ENCODE data around the gene SAMD10. TPM values are rescaled to one million over a fixed set of nuclear protein-coding genes. Genes with fewer than 3 reads are reported as not detected.

Gene SAMD10
- polyA plus RNA-seq, 4 donors = 3.6 to 7.3 (median 5.2) TPM

- WGBS, 3 donors = 75 to 88% (median 87%) methylated on average over 28 to 33 of the region's 33 CpGs
- no peak overlapping the region for H3K4me3 ChIP-seq (ENCODE audit: low read depth in 1 of 3, low read length in 3 of 3)
- DNase-seq (no peak), FAIRE-seq (no peak)
- H3K27me3 ChIP-seq (ENCODE audit: control insufficient read depth in 3 of 3, insufficient read depth in 3 of 3, low read length in 3 of 3) = no peaks in the 10 kb centered on the region
- peaks cover 12 to 83% (median 33%) of the 10 kb centered on the region in 3 donors for H3K36me3 ChIP-seq (ENCODE audit: control insufficient read depth in 3 of 3, insufficient read depth in 2 of 3, low read depth in 1 of 3, low read length in 3 of 3)
- H3K9me3 ChIP-seq (ENCODE audit: control insufficient read depth in 2 of 2, insufficient read depth in 1 of 2, low read depth in 1 of 2, low read length in 1 of 2) = peaks cover 0 to 2% of the 10 kb centered on the region in 2 donors
- H3K27ac ChIP-seq (ENCODE audit: low read depth in 1 of 3, low read length in 2 of 3) = no peak overlapping the region
- H3K4me1 ChIP-seq (ENCODE audit: control insufficient read depth in 3 of 3, insufficient read depth in 2 of 3, low read depth in 1 of 3, low read length in 2 of 3) = no peaks in the 10 kb centered on the region
Measured at GRCh38 chr20:63939061-63939935, 40.1 kb downstream of the SAMD10 start.

- H3K27ac ChIP-seq (ENCODE audit: low read depth in 1 of 3, low read length in 2 of 3) = no peak overlapping the region
- peaks cover 0 to 2% of the 10 kb centered on the region in 2 donors for H3K9me3 ChIP-seq (ENCODE audit: control insufficient read depth in 2 of 2, insufficient read depth in 1 of 2, low read depth in 1 of 2, low read length in 1 of 2)
- H3K4me1 ChIP-seq (ENCODE audit: control insufficient read depth in 3 of 3, insufficient read depth in 2 of 3, low read depth in 1 of 3, low read length in 2 of 3) = no peaks in the 10 kb centered on the region
- no peak for FAIRE-seq
- H3K27me3 ChIP-seq (ENCODE audit: control insufficient read depth in 3 of 3, insufficient read depth in 3 of 3, low read length in 3 of 3) = no peaks in the 10 kb centered on the region
- DNase-seq = no peak
- WGBS, 3 donors = 75 to 86% (median 81%) methylated on average over 14 of the region's 14 CpGs
- H3K36me3 ChIP-seq (ENCODE audit: control insufficient read depth in 3 of 3, insufficient read depth in 2 of 3, low read depth in 1 of 3, low read length in 3 of 3) = peaks cover 10 to 83% (median 30%) of the 10 kb centered on the region in 3 donors
- no peak overlapping the region for H3K4me3 ChIP-seq (ENCODE audit: low read depth in 1 of 3, low read length in 3 of 3)
Measured at GRCh38 chr20:63937596-63937995, 41.8 kb downstream of the SAMD10 start.

GRCh38 chr20:63935447-63935846 lies 44.0 kb downstream of the SAMD10 start:
- FAIRE-seq (no peak), DNase-seq (no peak)
- Histone ChIP-seq H3K36me3 (ENCODE audit: control insufficient read depth in 3 of 3, insufficient read depth in 2 of 3, low read depth in 1 of 3, low read length in 3 of 3) (peaks cover 11 to 87% (median 35%) of the 10 kb centered on the region in 3 donors), H3K27me3 (ENCODE audit: control insufficient read depth in 3 of 3, insufficient read depth in 3 of 3, low read length in 3 of 3) (no peaks in the 10 kb centered on the region), H3K9me3 (ENCODE audit: control insufficient read depth in 2 of 2, insufficient read depth in 1 of 2, low read depth in 1 of 2, low read length in 1 of 2) (no peaks in the 10 kb centered on the region), H3K4me1 (ENCODE audit: control insufficient read depth in 3 of 3, insufficient read depth in 2 of 3, low read depth in 1 of 3, low read length in 2 of 3) (no peaks in the 10 kb centered on the region), H3K4me3 (ENCODE audit: low read depth in 1 of 3, low read length in 3 of 3) (no peak overlapping the region), H3K27ac (ENCODE audit: low read depth in 1 of 3, low read length in 2 of 3) (no peak overlapping the region)
- 93 to 96% (median 94%) methylated on average over 9 of the region's 9 CpGs for WGBS, 3 donors

- Histone ChIP-seq H3K4me1 (ENCODE audit: control insufficient read depth in 3 of 3, insufficient read depth in 2 of 3, low read depth in 1 of 3, low read length in 2 of 3) (no peaks in the 10 kb centered on the region), H3K36me3 (ENCODE audit: control insufficient read depth in 3 of 3, insufficient read depth in 2 of 3, low read depth in 1 of 3, low read length in 3 of 3) (peaks cover 15 to 87% (median 30%) of the 10 kb centered on the region in 3 donors), H3K4me3 (ENCODE audit: low read depth in 1 of 3, low read length in 3 of 3) (no peak overlapping the region), H3K27ac (ENCODE audit: low read depth in 1 of 3, low read length in 2 of 3) (no peak overlapping the region), H3K9me3 (ENCODE audit: control insufficient read depth in 2 of 2, insufficient read depth in 1 of 2, low read depth in 1 of 2, low read length in 1 of 2) (no peaks in the 10 kb centered on the region), H3K27me3 (ENCODE audit: control insufficient read depth in 3 of 3, insufficient read depth in 3 of 3, low read length in 3 of 3) (no peaks in the 10 kb centered on the region)
- 80 to 89% (median 88%) methylated on average over 36 to 37 of the region's 37 CpGs for WGBS, 3 donors
- FAIRE-seq (no peak), DNase-seq (no peak)
Measured at GRCh38 chr20:63934271-63935068, 45.0 kb downstream of the SAMD10 start.

GRCh38 chr20:63933646-63934045 lies 45.8 kb downstream of the SAMD10 start:
- H3K27me3 ChIP-seq (ENCODE audit: control insufficient read depth in 3 of 3, insufficient read depth in 3 of 3, low read length in 3 of 3) = no peaks in the 10 kb centered on the region
- no peak for FAIRE-seq
- no peak overlapping the region for H3K4me3 ChIP-seq (ENCODE audit: low read depth in 1 of 3, low read length in 3 of 3)
- H3K36me3 ChIP-seq (ENCODE audit: control insufficient read depth in 3 of 3, insufficient read depth in 2 of 3, low read depth in 1 of 3, low read length in 3 of 3) = peaks cover 22 to 86% (median 29%) of the 10 kb centered on the region in 3 donors
- H3K27ac ChIP-seq (ENCODE audit: low read depth in 1 of 3, low read length in 2 of 3) = no peak overlapping the region
- no peaks in the 10 kb centered on the region for H3K4me1 ChIP-seq (ENCODE audit: control insufficient read depth in 3 of 3, insufficient read depth in 2 of 3, low read depth in 1 of 3, low read length in 2 of 3)
- no peaks in the 10 kb centered on the region for H3K9me3 ChIP-seq (ENCODE audit: control insufficient read depth in 2 of 2, insufficient read depth in 1 of 2, low read depth in 1 of 2, low read length in 1 of 2)
- WGBS, 3 donors = 86 to 89% (median 87%) methylated on average over 5 of the region's 5 CpGs
- DNase-seq = no peak

GRCh38 chr20:63932606-63933160 lies 46.8 kb downstream of the SAMD10 start:
- Histone ChIP-seq H3K27me3 (ENCODE audit: control insufficient read depth in 3 of 3, insufficient read depth in 3 of 3, low read length in 3 of 3) (no peaks in the 10 kb centered on the region), H3K36me3 (ENCODE audit: control insufficient read depth in 3 of 3, insufficient read depth in 2 of 3, low read depth in 1 of 3, low read length in 3 of 3) (peaks cover 24 to 89% (median 37%) of the 10 kb centered on the region in 3 donors), H3K27ac (ENCODE audit: low read depth in 1 of 3, low read length in 2 of 3) (no peak overlapping the region), H3K4me3 (ENCODE audit: low read depth in 1 of 3, low read length in 3 of 3) (no peak overlapping the region), H3K9me3 (ENCODE audit: control insufficient read depth in 2 of 2, insufficient read depth in 1 of 2, low read depth in 1 of 2, low read length in 1 of 2) (no peaks in the 10 kb centered on the region), H3K4me1 (ENCODE audit: control insufficient read depth in 3 of 3, insufficient read depth in 2 of 3, low read depth in 1 of 3, low read length in 2 of 3) (no peaks in the 10 kb centered on the region)
- DNase-seq (no peak), FAIRE-seq (no peak)
- WGBS, 3 donors = 89 to 95% (median 92%) methylated on average over 17 of the region's 17 CpGs

GRCh38 chr20:63931735-63932134 lies 47.7 kb downstream of the SAMD10 start:
- Histone ChIP-seq H3K27me3 (ENCODE audit: control insufficient read depth in 3 of 3, insufficient read depth in 3 of 3, low read length in 3 of 3) (no peaks in the 10 kb centered on the region), H3K27ac (ENCODE audit: low read depth in 1 of 3, low read length in 2 of 3) (no peak overlapping the region), H3K36me3 (ENCODE audit: control insufficient read depth in 3 of 3, insufficient read depth in 2 of 3, low read depth in 1 of 3, low read length in 3 of 3) (peaks cover 23 to 90% (median 37%) of the 10 kb centered on the region in 3 donors), H3K4me1 (ENCODE audit: control insufficient read depth in 3 of 3, insufficient read depth in 2 of 3, low read depth in 1 of 3, low read length in 2 of 3) (no peaks in the 10 kb centered on the region), H3K4me3 (ENCODE audit: low read depth in 1 of 3, low read length in 3 of 3) (no peak overlapping the region), H3K9me3 (ENCODE audit: control insufficient read depth in 2 of 2, insufficient read depth in 1 of 2, low read depth in 1 of 2, low read length in 1 of 2) (no peaks in the 10 kb centered on the region)
- 93 to 95% (median 93%) methylated on average over 19 of the region's 19 CpGs for WGBS, 3 donors
- FAIRE-seq (no peak), DNase-seq (no peak)

GRCh38 chr20:63930971-63931553 lies 48.4 kb downstream of the SAMD10 start:
- Histone ChIP-seq H3K27ac (ENCODE audit: low read depth in 1 of 3, low read length in 2 of 3) (no peak overlapping the region), H3K36me3 (ENCODE audit: control insufficient read depth in 3 of 3, insufficient read depth in 2 of 3, low read depth in 1 of 3, low read length in 3 of 3) (peaks cover 22 to 90% (median 37%) of the 10 kb centered on the region in 3 donors), H3K9me3 (ENCODE audit: control insufficient read depth in 2 of 2, insufficient read depth in 1 of 2, low read depth in 1 of 2, low read length in 1 of 2) (no peaks in the 10 kb centered on the region), H3K27me3 (ENCODE audit: control insufficient read depth in 3 of 3, insufficient read depth in 3 of 3, low read length in 3 of 3) (no peaks in the 10 kb centered on the region), H3K4me3 (ENCODE audit: low read depth in 1 of 3, low read length in 3 of 3) (no peak overlapping the region), H3K4me1 (ENCODE audit: control insufficient read depth in 3 of 3, insufficient read depth in 2 of 3, low read depth in 1 of 3, low read length in 2 of 3) (no peaks in the 10 kb centered on the region)
- no peak for FAIRE-seq
- 74 to 87% (median 76%) methylated on average over 35 to 37 of the region's 37 CpGs for WGBS, 3 donors
- no peak for DNase-seq

Data from small intestine (tissue), 7 donors.